Right lung (tissue), 5 donors: ENCODE measurements around the gene FAM204A. TPM values are rescaled to one million over a fixed set of nuclear protein-coding genes. Genes with fewer than 3 reads are reported as not detected.

Experiments
- DNase-seq, 2 donors: peaks; one replicate each; pipeline ENCODE4 v3.0.0-alpha.2; 2013
- polyA plus RNA-seq, 5 donors: library from polyadenylated mRNA; unstranded; fragments of 120-200 nt; gene quantifications; one replicate each; pipeline versions ENCODE4 v1.2.1 to v1.2.3, GENCODE V29; 2013; ENCODE audit warnings: inconsistent platforms in 1 of 5, low replicate concordance in 1 of 5; ENCODE audit not compliant: insufficient read length in 5 of 5, insufficient read depth in 1 of 5

Gene FAM204A
- polyA plus RNA-seq, 5 donors: 62.9 to 81.6 (median 78.9) TPM

DNA sequence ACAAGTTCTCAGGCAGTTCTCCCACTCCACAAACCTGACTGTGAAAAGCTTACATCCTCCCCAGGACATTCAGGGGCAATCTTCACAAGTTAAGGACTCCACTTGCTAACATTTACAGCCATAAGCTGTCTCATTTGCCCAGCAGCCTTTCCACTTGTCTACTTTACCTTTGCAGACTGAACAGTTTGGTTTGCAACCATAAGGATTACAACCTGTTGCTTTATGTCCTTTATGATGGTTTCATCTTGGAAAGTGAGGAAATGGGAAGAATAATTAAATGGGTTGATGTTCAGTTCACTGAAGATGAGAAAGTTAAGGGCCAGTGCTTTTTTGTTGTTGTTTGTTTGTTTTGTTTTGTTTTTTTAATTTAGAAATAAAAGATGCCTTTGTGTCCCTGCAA is 92.4 kb downstream of the FAM204A start:
- DNase-seq: no peak
